GM19193 (cell line): ENCODE results near the gene FAM47E.

Experiments
- POLR2A ChIP-seq: IDR thresholded peaks from 4 replicates; pipeline ENCODE4 v1.6.1; 2011; ENCODE audit not compliant: insufficient read depth, insufficient read length; ENCODE audit errors: extremely low read depth

FAM47E gene, protein sequence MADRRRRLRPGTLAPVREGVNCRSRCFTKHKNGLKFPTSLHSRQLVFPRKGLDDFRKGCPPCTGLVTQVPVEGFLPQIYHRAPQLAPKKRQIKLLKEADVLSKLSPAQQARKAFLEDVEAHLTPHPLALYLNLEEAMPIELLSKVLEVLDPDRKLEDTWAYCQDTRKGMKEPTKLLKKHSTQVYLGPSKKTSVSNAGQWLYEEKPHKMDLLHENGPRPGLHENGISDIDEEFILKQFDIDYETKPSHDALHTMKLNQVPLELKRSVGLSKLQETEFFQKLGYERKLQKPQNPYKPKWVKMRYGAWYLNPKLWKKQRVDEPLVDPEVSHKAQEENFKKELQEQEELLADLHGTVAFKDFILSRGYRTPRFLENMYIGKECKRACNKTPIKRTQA

GRCh38 chr4:76251441-76252270, at the start of gene FAM47E:
TSS of gene FAM47E (plus strand) at chr4:76251721. CDS start at chr4:76251747, 26 bp downstream.
- TF ChIP-seq POLR2A = no peak

DNA sequence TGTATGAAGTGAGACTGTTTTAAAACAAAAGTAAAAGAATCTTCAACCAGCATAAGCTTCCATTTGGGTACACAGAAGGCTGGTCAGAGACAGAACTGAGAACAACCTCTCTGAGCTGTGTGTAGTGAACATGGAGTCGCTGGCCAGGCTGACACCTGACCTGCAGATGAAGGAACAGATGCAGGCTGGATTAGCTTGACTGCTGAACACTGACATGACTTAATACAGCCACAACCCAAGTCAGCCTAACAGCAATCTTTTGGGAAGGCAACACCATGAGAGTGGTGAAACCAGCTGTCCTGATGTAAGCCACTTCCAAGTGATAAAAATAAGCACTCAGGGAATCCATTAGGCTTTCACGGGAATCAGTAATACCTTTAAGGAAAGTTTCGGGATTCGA, 48.0 kb upstream of the FAM47E start:
- TF ChIP-seq POLR2A = no peak

DNA sequence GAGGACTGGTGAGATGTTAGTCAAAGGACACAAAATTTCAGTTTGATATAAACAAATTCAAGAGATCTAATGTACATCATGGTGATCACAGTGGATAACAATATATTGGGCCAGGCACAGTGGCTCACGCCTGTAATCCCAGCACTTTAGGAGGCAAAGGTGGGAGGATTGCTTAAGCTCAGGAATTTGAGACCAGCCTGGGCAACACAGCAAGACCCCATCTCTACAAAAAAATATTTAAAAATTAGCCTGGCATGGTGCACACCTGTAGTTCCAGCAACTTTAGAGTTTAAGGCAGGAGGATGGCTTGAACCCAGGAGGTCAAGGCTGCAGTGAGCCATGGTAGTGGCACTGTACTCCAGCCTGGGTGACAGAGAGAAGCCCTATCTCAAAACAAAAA, 46.6 kb upstream of the FAM47E start:
- TF ChIP-seq POLR2A = no peak

- no peak for TF ChIP-seq POLR2A
These were observed 46.0 kb upstream of the FAM47E start for GRCh38 chr4:76205476-76205875.

DNA sequence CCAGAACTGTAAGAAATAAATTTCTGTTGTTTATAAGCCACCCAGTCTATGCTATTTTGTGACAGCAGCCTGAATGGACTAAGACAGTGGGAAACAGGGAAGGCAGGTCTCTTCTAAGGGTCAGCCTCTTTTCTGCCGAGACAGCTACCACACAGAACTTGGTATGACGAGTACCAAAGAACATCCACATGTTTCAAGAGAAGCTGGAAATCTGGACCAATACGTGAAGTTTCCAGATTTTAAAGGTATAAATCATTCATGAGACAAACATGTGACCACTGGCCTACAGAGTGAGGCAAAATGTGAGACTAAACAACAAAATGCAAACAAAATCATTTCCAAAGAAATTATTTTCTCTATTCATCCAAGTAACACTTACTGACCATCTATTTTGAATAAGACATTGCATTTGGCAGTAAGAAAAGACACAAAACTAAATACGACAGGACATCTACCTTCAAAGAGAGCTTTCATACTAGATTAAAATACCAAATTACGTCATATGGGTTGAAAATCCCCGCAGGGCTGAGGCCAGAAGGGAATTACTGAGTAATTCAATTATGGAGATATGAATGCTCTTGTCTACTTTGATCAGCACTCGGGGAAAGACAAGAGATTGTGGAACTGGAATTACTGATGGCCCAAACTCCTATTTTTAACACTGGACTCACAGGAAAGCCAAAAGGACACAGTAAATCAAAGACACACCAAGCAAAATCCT, 45.1 kb upstream of the FAM47E start:
- no peak for TF ChIP-seq POLR2A

DNA sequence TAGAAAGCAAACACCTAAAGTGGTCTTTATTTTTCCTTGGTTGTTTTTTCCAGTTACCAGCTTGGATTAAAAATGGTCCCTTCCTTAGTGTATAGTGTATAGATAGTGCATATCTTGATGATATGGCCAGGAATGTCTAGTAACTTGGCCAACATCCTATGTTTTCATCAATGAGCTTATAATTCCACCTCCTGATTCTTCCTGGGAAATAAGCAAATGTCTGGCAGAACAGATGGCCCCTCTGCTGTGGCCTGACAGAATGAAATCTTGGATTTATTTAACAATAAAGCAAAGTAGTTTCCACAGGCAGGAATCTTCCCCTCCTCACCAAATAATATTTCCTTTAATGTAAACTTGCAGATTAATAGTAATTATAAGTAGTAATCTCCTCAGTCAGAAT, 44.0 kb upstream of the FAM47E start:
- TF ChIP-seq POLR2A = no peak

GRCh38 chr4:76208005-76208765, 43.3 kb upstream of the FAM47E start:
- TF ChIP-seq POLR2A = no peak

- TF ChIP-seq POLR2A = no peak
These were observed 41.6 kb upstream of the FAM47E start for GRCh38 chr4:76209881-76210280.

DNA sequence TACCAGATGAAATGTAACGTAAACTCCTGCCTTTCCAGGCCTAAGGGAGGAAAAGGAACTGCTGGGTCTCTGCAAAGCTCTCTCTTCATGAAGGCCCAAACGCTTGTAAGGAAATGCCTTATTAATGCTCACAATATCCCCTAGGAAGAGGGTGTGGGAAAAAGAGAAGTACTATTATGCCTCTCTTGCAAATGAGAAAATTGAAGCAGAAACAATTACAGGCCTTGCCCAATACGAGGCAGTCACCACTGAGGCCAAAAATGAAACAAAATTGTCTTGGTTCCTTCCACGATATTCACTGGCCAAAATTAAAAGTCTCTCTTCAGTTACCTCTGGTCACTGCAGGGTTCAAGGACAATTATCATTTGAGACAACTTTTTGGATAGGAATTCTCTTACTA, 41.1 kb upstream of the FAM47E start:
- TF ChIP-seq POLR2A = no peak

GRCh38 chr4:76211769-76212708, 39.5 kb upstream of the FAM47E start:
- TF ChIP-seq POLR2A = no peak

- no peak for TF ChIP-seq POLR2A
These were observed 38.6 kb upstream of the FAM47E start for GRCh38 chr4:76212851-76213414.

DNA sequence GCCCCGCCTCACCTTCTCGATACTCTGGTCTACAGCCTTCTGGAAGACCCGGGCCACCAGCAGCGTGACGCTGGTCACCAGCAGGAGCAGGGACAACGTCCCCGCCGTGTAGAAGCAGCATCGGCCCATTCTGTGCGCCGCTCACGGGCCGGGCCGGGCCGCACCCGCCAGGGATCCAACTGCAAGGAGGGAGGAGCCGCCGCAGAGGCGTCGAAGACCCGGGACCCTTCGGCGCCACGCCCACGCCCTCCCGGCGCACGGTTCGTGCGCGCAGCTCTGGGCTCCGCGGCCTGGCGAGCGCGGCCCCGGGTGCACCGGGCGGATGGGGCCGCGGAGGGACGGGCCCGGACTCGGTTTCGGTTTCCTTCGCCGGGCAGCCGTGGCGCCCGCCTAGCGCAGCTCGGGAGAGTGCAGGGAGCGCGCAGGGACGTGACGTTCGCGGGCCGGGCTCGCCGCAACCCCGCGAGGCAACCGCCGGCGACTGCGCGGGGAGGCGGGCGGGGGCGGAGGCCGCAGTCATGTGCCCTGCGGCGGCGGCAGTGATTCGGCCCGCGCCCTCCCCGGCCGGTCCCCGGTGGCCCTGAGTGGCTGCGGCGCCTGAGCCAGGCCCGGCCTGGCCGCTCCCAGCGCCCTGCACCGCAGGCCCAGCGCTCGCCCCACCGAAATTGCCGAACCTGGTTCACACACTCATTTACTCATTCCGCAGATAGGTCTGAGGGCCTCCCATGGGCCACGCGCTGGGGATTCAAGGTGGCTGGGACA, 37.9 kb upstream of the FAM47E start, which contains the start of gene SCARB2:
TSS of gene SCARB2 (minus strand) at position 410 of the 762 bp plus-strand sequence. CDS start at position 129, 281 bp downstream.
- TF ChIP-seq POLR2A = peak; percentile 64
